ENCODE results near the gene CYFIP1. TPM values are rescaled to one million over a fixed set of nuclear protein-coding genes. Genes with fewer than 3 reads are reported as not detected.
A peak's percentile ranks its signal among the peaks of the same experiment; 100 is the strongest.

Gene CYFIP1
- total RNA-seq, 1 donor from 2014 or later: 118 TPM

GRCh38 chr15:22871481-22872086, 108.6 kb downstream of the CYFIP1 start:
- no peak for DNase-seq (ENCODE audit: low read depth)

- no peak for DNase-seq (ENCODE audit: low read depth)
These were observed 109.3 kb downstream of the CYFIP1 start for GRCh38 chr15:22870865-22871264.

DNA sequence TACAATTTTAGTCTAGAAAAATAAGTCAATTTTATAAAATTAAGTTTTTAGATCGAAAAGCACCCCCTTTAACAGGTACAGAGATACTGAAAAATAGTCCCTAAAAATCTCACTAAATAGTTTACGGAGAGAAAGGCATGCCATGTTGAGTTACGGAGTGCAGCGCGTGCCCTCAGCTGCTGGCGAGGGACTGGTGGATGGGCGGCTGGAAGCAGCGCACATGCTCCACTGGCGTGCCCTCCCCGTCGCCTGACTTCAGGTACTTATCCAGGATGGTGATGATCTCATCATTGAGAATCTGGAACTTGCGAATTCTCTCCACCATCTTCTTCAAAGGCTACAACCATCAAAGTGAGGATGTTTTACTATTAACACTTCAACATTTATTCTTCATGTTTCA, 110.3 kb downstream of the CYFIP1 start:
- DNase-seq (ENCODE audit: low read depth): no peak

- DNase-seq (ENCODE audit: low read depth): no peak
These were observed 111.2 kb downstream of the CYFIP1 start for GRCh38 chr15:22868928-22869327.

GRCh38 chr15:22868495-22868894, 111.7 kb downstream of the CYFIP1 start:
- no peak for DNase-seq (ENCODE audit: low read depth)

DNA sequence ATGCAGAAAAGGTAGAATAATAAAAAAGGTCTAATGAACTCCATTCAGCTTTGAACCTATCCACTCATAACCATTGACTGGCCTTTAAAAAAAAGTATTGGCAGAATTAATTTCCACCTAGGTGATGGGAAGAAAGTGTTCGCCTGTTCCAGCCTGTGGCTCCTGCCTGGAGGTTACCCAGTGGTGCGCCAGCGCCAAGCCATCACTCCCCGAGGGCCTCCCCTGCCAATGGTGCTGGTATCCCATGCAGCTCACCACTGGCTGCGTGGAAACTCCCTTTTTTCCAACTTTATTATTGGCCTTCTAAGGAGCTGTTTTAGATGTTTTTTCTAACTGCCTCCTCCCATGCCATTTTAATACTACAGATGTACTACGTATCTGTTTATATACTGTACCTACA, 112.3 kb downstream of the CYFIP1 start:
- no peak for DNase-seq (ENCODE audit: low read depth)

DNA sequence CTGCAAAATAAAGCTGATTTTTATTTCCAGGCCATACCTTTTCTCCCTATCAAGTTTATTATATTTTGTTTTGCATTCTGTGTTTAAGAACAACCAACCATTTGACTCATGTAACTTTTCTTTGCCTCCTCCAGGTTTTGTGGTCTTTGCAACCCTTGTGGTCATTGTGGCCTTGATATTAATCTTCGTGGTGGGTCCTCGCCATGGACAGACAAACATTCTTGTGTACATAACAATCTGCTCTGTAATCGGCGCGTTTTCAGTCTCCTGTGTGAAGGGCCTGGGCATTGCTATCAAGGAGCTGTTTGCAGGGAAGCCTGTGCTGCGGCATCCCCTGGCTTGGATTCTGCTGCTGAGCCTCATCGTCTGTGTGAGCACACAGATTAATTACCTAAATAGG, 114.1 kb downstream of the CYFIP1 start:
- peak; percentile 85 for DNase-seq (ENCODE audit: low read depth)

- no peak for DNase-seq (ENCODE audit: low read depth)
These were observed 116.8 kb downstream of the CYFIP1 start for GRCh38 chr15:22863356-22863755.

- DNase-seq (ENCODE audit: low read depth): peak; percentile 26
These were observed 119.0 kb downstream of the CYFIP1 start for GRCh38 chr15:22861161-22861560.

- no peak for DNase-seq (ENCODE audit: low read depth)
These were observed 123.5 kb downstream of the CYFIP1 start for GRCh38 chr15:22856659-22857058.

- DNase-seq (ENCODE audit: low read depth): no peak
These were observed 124.4 kb downstream of the CYFIP1 start for GRCh38 chr15:22855791-22856190.

DNA sequence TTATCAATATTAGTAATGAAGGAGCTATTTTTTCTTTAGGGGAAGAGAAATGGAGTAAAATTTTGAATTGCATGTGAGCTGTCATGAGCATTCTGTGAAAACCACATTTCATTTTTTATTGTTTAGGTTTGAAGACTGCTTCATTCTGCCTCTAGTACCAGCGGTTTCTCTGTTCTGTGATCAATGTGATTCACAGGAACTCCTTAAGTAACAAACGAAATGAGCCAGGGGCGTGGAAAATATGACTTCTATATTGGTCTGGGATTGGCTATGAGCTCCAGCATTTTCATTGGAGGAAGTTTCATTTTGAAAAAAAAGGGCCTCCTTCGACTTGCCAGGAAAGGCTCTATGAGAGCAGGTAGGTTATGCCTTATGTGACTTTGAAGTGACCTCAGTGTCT, 128.7 kb downstream of the CYFIP1 start:
- DNase-seq (ENCODE audit: low read depth): no peak

GRCh38 chr15:22850055-22850454, 130.1 kb downstream of the CYFIP1 start:
- no peak for DNase-seq (ENCODE audit: low read depth)

DNA sequence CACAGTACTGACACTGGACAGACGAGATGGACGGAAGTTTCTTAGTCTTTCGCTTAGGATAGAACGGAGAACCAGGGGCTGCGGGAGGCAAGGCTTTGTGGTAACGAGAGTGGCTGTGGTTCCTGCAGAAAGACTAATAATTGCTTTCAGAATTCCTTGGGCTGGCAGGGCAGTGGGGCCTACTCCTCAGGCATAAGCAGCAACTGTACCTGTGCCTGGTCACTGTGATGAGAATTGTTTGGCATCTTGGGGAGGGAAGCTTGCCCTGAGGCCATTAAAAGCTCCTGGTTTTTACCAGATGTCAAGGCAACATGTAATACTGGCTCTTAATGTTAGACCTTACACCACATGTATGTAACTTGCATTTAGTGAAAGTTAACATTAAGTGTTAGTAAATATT, 134.1 kb downstream of the CYFIP1 start:
- no peak for DNase-seq (ENCODE audit: low read depth)

DNA sequence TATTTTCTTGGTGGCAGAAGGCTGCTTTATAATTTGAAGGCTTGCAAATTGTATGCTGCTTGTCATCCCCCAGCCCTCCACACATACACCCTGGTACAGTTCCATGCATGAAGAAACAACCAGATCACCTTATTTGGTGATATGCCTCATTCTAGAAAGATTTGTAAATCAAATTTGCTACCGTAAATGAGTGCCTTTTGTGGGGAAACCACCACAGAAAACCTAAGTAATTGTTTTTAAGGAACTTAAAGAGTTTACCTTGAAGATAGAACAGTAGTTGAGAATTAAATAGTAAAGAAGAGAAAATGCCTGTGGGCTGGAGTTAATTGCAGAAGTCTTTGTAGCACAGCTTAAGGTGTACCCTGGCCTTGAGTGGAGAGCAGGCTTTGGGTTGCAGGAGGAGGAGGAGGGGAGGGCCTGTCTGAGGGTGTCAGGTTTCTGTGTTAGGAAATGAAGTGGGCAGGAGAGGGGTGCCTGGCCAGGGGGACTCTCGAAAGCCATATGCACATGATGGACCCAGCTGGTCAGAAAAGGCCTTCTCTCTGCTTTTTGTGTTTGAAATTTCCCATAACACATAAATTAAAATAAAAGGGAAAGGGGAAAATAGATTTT, 134.8 kb downstream of the CYFIP1 start:
- no peak for DNase-seq (ENCODE audit: low read depth)

DNA sequence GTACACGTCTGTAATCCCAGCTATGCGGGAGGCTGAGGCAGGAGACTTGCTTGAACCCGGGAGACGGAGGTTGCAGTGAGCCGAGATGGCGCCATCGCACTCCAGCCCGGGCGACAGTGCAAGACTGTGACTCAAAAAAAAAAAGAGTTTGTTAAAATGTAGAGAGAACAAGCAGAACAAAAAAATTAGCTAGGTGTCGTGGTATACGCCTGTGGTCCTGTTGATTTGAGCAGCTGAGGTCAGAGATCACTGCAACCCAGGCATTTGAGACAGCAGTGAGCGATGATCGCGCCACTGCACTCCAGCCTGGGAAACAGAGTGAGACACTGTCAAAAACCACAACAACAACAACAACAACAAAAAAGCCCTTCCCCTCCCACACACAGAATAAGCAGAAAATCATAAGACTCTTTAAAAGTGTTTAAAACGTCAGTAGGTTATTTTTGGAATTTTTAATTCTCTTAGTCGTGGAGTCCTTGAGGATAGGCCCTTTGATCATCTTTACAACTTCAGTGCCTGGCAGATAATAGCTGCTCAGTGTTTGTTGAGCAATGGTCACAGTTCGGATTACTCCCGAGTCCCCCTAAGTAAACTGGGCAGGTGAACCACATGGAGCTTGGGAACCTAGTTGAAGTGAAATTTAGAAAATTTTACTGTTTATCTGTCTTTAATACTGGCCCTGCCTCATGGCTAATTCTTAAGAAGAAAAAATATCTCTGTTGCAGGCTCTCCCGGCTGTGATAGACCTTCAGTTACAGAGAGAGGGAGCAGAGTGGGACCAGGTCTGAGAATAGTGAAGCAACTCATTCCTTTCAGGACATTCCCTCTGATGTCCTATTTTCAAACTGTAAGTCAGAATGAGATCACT, 135.5 kb downstream of the CYFIP1 start:
- DNase-seq (ENCODE audit: low read depth): no peak

DNA sequence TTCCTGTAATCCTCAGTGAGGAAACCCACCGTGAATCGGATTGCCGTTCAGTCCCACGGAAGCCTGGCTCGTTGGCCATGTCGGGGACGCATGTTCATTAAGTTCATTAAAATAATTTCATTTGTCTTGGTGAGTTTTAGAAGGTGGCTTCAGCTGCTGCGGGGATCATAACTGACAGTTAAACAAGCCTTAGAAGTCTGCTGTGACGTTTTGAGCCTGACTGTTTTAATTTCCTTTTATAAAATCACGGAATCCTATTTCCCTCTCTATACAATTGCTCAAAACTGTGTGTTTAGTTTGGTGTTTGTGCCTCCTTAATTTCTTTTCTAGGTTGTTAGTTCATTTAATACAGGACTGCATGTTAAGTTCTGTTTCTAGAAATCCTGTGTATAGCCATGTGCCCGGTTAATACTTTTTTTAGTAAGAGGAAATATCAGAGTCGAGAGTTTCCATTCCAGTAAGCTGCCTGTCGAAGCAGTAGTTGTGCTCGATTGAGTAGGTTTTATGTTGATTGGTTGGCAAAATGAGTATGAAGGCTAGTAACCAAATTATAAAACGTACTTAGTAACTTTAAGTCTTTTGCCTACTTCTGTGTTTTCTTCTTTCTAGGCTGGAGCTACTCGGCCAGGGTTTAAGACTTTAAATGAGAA, 141.0 kb downstream of the CYFIP1 start:
- peak; percentile 13 for DNase-seq (ENCODE audit: low read depth)

- peak; percentile 98 for DNase-seq (ENCODE audit: low read depth)
These were observed 141.7 kb downstream of the CYFIP1 start, which contains the start of gene NIPA2 for GRCh38 chr15:22838292-22839042. Gene NIPA2 (plus strand): TSS chr15:22838666. CDS start chr15:22851732, 13,066 bp downstream.

DNA sequence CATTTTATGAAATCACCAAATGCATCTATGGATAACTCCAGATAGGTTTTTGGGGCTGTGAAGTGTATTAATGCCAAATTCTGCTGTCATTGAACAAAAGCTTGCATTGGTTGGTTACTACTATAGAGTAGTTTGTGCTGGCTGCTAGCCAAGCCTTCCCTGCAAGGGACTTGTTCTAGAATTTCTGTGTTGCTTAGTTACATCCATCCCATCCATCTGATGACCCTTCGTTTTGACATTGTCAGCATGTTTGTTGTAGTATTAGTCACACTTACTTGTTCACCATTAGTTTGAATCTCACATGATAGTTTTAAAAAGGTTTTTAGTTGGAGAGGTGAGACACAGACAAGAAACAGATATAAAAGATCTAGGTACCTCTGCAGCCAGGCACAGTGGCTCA, 148.7 kb downstream of the CYFIP1 start:
- no peak for DNase-seq (ENCODE audit: low read depth)

- DNase-seq (ENCODE audit: low read depth): no peak
These were observed 153.0 kb downstream of the CYFIP1 start for GRCh38 chr15:22827125-22827524.

Measured in myocyte (in vitro differentiated cells).